ENCODE results near the gene DNAJB6.

- TF ChIP-seq CTCF (IDR thresholded peaks at IDR 0.05) (no peak), POLR2A (IDR thresholded peaks at IDR 0.05; ENCODE audit: low read depth) (no peak), EP300 (IDR thresholded peaks at IDR 0.05) (no peak), POLR2AphosphoS5 (IDR thresholded peaks at IDR 0.05) (no peak)
These were observed 29.7 kb upstream of the DNAJB6 start for GRCh38 chr7:157306846-157307838.

All from esophagus muscularis mucosa (tissue), 4 donors.